DOHH2 (cell line): ENCODE results near the gene XRCC6.

ENCODE experiments used
- EZH2phosphoT487 ChIP-seq: fragments of 200-600 bp; sonication (generic); IDR thresholded peaks from 2 replicates; pipeline ENCODE4 v1.6.1; 2017; ENCODE audit warnings: borderline replicate concordance, mild to moderate bottlenecking, antibody characterized with exemption, low read length, moderate library complexity, mixed read lengths
- TF ChIP-seq, protein P1 (sequence below): fragments of 200-600 bp; sonication (generic); IDR thresholded peaks from one replicate; pipeline ENCODE4 v1.5.1; 2014; ENCODE audit warnings: antibody characterized with exemption, mild to moderate bottlenecking, low read depth, low read length; ENCODE audit not compliant: poor library complexity, severe bottlenecking

DNA sequence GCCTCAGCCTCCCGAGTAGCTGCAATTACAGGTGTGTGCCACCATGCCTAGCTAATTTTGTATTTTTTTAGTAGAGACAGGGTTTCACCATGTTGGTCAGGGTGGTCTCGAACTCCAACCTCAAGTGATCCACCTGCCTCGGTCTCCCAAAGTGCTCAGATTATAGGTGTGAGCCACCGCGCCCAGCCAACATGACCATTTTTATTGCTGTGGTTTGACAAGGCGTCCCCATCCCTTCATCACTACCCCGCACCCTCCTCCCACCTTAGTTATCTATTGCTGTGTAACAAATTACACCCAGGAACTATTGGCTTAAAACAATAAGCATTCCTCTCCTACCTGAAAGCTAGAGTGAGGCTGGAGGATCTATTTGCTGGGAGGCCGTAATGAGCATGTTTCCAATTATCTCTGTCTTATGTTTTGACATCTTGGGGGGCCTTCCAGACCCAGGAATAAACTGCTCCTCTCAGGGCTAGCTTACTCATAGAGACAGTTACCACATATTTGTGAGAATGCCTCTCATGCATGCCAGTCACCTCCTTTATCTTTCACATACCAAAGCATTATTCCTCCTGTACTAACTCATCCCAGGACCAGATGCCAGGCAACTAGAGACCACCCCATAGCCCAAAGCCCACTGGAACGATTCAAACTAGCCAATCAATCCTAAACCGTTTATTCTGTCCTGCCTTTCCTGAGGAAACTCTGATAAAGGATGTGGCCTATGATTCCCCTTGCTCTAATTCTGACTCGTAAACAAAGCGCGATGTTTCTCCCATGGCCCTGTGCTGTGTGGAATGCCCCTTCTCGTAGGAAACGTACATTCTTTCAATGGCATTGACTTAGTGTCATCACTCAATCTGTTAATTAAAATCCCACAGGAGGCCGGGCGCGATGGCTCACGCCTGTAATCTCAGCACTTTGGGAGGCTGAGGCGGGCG, 48.1 kb downstream of the XRCC6 start:
- TF ChIP-seq, protein P1, sequence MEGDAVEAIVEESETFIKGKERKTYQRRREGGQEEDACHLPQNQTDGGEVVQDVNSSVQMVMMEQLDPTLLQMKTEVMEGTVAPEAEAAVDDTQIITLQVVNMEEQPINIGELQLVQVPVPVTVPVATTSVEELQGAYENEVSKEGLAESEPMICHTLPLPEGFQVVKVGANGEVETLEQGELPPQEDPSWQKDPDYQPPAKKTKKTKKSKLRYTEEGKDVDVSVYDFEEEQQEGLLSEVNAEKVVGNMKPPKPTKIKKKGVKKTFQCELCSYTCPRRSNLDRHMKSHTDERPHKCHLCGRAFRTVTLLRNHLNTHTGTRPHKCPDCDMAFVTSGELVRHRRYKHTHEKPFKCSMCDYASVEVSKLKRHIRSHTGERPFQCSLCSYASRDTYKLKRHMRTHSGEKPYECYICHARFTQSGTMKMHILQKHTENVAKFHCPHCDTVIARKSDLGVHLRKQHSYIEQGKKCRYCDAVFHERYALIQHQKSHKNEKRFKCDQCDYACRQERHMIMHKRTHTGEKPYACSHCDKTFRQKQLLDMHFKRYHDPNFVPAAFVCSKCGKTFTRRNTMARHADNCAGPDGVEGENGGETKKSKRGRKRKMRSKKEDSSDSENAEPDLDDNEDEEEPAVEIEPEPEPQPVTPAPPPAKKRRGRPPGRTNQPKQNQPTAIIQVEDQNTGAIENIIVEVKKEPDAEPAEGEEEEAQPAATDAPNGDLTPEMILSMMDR = no peak
- no peak for TF ChIP-seq EZH2phosphoT487
